Measurements from ENCODE around the gene DSCAM. TPM values are rescaled to one million over a fixed set of nuclear protein-coding genes. Genes with fewer than 3 reads are reported as not detected.

Gene DSCAM
- total and polyA plus RNA-seq, 2 experiments from 2014 or later: 0.07 TPM; not detected in 1

DNA sequence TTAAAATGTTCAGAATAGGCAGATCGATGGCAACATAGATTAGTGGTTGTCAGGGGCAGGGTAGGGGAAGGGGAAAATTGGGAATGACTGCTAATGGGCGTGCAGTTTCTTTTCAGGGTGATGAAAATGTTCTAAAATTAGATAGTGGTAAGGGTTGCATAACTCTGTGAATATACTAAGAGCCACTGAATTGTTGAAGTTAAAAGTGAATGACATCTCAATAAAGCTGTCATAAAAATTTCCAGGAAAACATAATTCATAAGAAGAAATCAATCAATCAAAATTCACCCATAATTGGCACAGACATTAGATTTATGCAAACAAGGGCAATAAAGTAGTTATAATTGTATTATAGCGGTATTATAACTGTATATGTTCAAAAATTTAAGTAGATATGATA, 751.5 kb downstream of the DSCAM start (continued):
- TF ChIP-seq, protein P1, sequence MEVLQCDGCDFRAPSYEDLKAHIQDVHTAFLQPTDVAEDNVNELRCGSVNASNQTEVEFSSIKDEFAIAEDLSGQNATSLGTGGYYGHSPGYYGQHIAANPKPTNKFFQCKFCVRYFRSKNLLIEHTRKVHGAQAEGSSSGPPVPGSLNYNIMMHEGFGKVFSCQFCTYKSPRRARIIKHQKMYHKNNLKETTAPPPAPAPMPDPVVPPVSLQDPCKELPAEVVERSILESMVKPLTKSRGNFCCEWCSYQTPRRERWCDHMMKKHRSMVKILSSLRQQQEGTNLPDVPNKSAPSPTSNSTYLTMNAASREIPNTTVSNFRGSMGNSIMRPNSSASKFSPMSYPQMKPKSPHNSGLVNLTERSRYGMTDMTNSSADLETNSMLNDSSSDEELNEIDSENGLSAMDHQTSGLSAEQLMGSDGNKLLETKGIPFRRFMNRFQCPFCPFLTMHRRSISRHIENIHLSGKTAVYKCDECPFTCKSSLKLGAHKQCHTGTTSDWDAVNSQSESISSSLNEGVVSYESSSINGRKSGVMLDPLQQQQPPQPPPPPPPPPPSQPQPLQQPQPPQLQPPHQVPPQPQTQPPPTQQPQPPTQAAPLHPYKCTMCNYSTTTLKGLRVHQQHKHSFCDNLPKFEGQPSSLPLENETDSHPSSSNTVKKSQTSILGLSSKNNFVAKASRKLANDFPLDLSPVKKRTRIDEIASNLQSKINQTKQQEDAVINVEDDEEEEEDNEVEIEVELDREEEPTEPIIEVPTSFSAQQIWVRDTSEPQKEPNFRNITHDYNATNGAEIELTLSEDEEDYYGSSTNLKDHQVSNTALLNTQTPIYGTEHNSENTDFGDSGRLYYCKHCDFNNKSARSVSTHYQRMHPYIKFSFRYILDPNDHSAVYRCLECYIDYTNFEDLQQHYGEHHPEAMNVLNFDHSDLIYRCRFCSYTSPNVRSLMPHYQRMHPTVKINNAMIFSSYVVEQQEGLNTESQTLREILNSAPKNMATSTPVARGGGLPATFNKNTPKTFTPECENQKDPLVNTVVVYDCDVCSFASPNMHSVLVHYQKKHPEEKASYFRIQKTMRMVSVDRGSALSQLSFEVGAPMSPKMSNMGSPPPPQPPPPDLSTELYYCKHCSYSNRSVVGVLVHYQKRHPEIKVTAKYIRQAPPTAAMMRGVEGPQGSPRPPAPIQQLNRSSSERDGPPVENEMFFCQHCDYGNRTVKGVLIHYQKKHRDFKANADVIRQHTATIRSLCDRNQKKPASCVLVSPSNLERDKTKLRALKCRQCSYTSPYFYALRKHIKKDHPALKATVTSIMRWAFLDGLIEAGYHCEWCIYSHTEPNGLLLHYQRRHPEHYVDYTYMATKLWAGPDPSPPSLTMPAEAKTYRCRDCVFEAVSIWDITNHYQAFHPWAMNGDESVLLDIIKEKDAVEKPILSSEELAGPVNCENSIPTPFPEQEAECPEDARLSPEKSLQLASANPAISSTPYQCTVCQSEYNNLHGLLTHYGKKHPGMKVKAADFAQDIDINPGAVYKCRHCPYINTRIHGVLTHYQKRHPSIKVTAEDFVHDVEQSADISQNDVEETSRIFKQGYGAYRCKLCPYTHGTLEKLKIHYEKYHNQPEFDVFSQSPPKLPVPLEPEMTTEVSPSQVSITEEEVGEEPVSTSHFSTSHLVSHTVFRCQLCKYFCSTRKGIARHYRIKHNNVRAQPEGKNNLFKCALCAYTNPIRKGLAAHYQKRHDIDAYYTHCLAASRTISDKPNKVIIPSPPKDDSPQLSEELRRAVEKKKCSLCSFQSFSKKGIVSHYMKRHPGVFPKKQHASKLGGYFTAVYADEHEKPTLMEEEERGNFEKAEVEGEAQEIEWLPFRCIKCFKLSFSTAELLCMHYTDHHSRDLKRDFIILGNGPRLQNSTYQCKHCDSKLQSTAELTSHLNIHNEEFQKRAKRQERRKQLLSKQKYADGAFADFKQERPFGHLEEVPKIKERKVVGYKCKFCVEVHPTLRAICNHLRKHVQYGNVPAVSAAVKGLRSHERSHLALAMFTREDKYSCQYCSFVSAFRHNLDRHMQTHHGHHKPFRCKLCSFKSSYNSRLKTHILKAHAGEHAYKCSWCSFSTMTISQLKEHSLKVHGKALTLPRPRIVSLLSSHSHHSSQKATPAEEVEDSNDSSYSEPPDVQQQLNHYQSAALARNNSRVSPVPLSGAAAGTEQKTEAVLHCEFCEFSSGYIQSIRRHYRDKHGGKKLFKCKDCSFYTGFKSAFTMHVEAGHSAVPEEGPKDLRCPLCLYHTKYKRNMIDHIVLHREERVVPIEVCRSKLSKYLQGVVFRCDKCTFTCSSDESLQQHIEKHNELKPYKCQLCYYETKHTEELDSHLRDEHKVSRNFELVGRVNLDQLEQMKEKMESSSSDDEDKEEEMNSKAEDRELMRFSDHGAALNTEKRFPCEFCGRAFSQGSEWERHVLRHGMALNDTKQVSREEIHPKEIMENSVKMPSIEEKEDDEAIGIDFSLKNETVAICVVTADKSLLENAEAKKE (CRISPR knock-in tag; IDR thresholded peaks at IDR 0.05): no peak
- TF ChIP-seq, protein P2, sequence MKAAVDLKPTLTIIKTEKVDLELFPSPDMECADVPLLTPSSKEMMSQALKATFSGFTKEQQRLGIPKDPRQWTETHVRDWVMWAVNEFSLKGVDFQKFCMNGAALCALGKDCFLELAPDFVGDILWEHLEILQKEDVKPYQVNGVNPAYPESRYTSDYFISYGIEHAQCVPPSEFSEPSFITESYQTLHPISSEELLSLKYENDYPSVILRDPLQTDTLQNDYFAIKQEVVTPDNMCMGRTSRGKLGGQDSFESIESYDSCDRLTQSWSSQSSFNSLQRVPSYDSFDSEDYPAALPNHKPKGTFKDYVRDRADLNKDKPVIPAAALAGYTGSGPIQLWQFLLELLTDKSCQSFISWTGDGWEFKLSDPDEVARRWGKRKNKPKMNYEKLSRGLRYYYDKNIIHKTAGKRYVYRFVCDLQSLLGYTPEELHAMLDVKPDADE (IDR thresholded peaks at IDR 0.05): no peak
- TF ChIP-seq CREB1 (CRISPR knock-in tag; IDR thresholded peaks at IDR 0.05; ENCODE audit: low read depth) (no peak), POLR2AphosphoS5 (IDR thresholded peaks at IDR 0.05; ENCODE audit: low read depth) (no peak), EZH2phosphoT487 (IDR thresholded peaks at IDR 0.05; ENCODE audit: unreplicated experiment) (no peak), NANOG (IDR thresholded peaks at IDR 0.05; ENCODE audit: borderline replicate concordance) (no peak)

DNA sequence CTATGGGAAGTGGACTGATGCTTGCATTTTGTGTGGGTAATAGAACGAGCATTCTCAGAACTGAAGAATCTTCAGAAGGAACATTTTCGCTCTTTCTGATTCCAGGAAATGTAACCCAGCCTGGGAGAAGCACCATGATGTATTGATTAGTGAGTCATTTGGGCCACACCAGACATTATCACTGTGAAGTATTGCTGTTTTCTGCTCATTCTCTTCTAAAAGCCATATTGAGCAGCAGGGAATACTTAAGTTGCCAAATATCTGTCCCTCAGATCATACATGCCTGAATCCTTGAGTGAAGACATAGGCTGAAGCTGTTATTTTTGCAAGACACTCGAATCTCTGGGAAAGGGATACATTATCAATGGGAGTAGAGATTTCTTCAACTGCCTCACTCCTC, 766.6 kb downstream of the DSCAM start:
- DNase-seq (ENCODE audit: low spot score) (no peak), ATAC-seq (no peak)
- Histone ChIP-seq H3K4me2 (no peak overlapping the region), H3K4me3 (no peak overlapping the region), H3K4me1 (ENCODE audit: insufficient read depth) (no peaks in the 10 kb centered on the region), H4K20me1 (replicated peaks; ENCODE audit: insufficient read depth) (no peaks in the 10 kb centered on the region), H2AFZ (no peak overlapping the region), H3K79me2 (replicated peaks; ENCODE audit: insufficient read depth) (no peaks in the 10 kb centered on the region), H3K27me3 (ENCODE audit: insufficient read depth) (no peaks in the 10 kb centered on the region), H3K27ac (ENCODE audit: low read depth) (no peak overlapping the region), H3K36me3 (ENCODE audit: insufficient read depth) (no peaks in the 10 kb centered on the region), H3K9me2 (ENCODE audit: insufficient read depth) (no peaks in the 10 kb centered on the region), H3F3A (replicated peaks; ENCODE audit: low read depth) (no peaks in the 10 kb centered on the region)
- H3K4me1 Mint-ChIP-seq: no peaks in the 10 kb centered on the region
- no peak overlapping the region for H3K4me3 Mint-ChIP-seq
- no peak overlapping the region for H3K27ac Mint-ChIP-seq
- no peak for TF ChIP-seq EZH2 (IDR thresholded peaks at IDR 0.05; ENCODE audit: low read depth, unreplicated experiment)
- TF ChIP-seq ZNF114 (CRISPR knock-in tag; IDR thresholded peaks at IDR 0.05): no peak
- no peak for TF ChIP-seq STAT1 (IDR thresholded peaks at IDR 0.05; ENCODE audit: unreplicated experiment)
- TF ChIP-seq, protein P3, sequence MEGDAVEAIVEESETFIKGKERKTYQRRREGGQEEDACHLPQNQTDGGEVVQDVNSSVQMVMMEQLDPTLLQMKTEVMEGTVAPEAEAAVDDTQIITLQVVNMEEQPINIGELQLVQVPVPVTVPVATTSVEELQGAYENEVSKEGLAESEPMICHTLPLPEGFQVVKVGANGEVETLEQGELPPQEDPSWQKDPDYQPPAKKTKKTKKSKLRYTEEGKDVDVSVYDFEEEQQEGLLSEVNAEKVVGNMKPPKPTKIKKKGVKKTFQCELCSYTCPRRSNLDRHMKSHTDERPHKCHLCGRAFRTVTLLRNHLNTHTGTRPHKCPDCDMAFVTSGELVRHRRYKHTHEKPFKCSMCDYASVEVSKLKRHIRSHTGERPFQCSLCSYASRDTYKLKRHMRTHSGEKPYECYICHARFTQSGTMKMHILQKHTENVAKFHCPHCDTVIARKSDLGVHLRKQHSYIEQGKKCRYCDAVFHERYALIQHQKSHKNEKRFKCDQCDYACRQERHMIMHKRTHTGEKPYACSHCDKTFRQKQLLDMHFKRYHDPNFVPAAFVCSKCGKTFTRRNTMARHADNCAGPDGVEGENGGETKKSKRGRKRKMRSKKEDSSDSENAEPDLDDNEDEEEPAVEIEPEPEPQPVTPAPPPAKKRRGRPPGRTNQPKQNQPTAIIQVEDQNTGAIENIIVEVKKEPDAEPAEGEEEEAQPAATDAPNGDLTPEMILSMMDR (conservative IDR thresholded peaks at IDR 0.05; ENCODE audit: low read depth in 2 of 2): no peak
- no peak for TF ChIP-seq JUNB (IDR thresholded peaks at IDR 0.05; ENCODE audit: unreplicated experiment)
- TF ChIP-seq NANOG (IDR thresholded peaks at IDR 0.05; ENCODE audit: borderline replicate concordance): no peak
- TF ChIP-seq, protein P4, sequence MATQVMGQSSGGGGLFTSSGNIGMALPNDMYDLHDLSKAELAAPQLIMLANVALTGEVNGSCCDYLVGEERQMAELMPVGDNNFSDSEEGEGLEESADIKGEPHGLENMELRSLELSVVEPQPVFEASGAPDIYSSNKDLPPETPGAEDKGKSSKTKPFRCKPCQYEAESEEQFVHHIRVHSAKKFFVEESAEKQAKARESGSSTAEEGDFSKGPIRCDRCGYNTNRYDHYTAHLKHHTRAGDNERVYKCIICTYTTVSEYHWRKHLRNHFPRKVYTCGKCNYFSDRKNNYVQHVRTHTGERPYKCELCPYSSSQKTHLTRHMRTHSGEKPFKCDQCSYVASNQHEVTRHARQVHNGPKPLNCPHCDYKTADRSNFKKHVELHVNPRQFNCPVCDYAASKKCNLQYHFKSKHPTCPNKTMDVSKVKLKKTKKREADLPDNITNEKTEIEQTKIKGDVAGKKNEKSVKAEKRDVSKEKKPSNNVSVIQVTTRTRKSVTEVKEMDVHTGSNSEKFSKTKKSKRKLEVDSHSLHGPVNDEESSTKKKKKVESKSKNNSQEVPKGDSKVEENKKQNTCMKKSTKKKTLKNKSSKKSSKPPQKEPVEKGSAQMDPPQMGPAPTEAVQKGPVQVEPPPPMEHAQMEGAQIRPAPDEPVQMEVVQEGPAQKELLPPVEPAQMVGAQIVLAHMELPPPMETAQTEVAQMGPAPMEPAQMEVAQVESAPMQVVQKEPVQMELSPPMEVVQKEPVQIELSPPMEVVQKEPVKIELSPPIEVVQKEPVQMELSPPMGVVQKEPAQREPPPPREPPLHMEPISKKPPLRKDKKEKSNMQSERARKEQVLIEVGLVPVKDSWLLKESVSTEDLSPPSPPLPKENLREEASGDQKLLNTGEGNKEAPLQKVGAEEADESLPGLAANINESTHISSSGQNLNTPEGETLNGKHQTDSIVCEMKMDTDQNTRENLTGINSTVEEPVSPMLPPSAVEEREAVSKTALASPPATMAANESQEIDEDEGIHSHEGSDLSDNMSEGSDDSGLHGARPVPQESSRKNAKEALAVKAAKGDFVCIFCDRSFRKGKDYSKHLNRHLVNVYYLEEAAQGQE (IDR thresholded peaks at IDR 0.05; ENCODE audit: unreplicated experiment): no peak
- H3K36me3 Mint-ChIP-seq (ENCODE audit: low read depth): peaks cover 3% of the 10 kb centered on the region; the same call in 1 of the 3 replicates
- peaks cover 51% of the 10 kb centered on the region for H3K9me3 Mint-ChIP-seq
- H3K27me3 Mint-ChIP-seq (ENCODE audit: insufficient read depth, low read depth, poor library complexity): no peaks in the 10 kb centered on the region

Data from GM23338 (cell line).